K562 (cell line): ENCODE data around the gene C20orf141. TPM values are rescaled to one million over a fixed set of nuclear protein-coding genes. Genes with fewer than 3 reads are reported as not detected.
A peak's percentile ranks its signal among the peaks of the same experiment; 100 is the strongest.

Source experiments
- ATAC-seq: fragments of 200-7000 bp; cut with Tn5 transposase; 3 replicates; pipeline ENCODE4 v1.9.1; 2020; ENCODE audit warnings: moderate library complexity
- BruUV-seq: library from RNA; stranded (reverse); fragments of 400-500 nt; replicated peaks from 2 replicates; lab custom pipeline; 2021; lab: Mats Ljungman, UMichigan
- CTCF ChIA-PET: fragments of 300-600 bp; formaldehyde crosslinking; extraction: SDS; loops from one replicate; lab custom pipeline; 2021; ENCODE audit warnings: low intra/inter-chr PET ratio; lab: Yijun Ruan, JAX
- POLR2A ChIA-PET: fragments of 300-600, 350-650 bp; sonication (Branson Sonifier 250); formaldehyde crosslinking; extraction: SDS; loops from one replicate; lab custom pipeline; 2021; ENCODE audit warnings: antibody characterized with exemption, inconsistent platforms; lab: Yijun Ruan, JAX
- DNase-seq, 4 experiments: peaks; one replicate each; pipeline versions ENCODE4 v3.0.0 to v3.0.0-alpha.2; 2011 to 2018; ENCODE audit warnings: low spot score in 3 of 4, mixed read lengths in 3 of 4; ENCODE audit errors: extremely low read depth in 1 of 4
- FAIRE-seq: peaks from 2 replicates; lab custom pipeline; 2011; peaks lifted over from hg19 to GRCh38; lab: Jason Lieb, UNC
- H2AFZ ChIP-seq: 2 replicates; pipeline ENCODE4 v1.6.0; 2011; ENCODE audit warnings: low read depth, low read length, control low read depth, inconsistent platforms
- H3K27ac ChIP-seq: fragments of 200-600 bp; 3 replicates; pipeline ENCODE4 v1.8.0; 2011; ENCODE audit warnings: low read depth, mild to moderate bottlenecking, control low read depth, inconsistent platforms, low read length, moderate library complexity, mixed read lengths; ENCODE audit errors: extremely low read depth
- H3K27me3 ChIP-seq, 2 experiments: fragments of 300-600 bp in 1 of 2; 2 replicates in 1 of 2; 3 replicates in 1 of 2; pipeline versions ENCODE4 v1.6.0 to v1.8.0; 2011; ENCODE audit warnings: inconsistent platforms in 2 of 2, low read length in 2 of 2, mild to moderate bottlenecking in 1 of 2, mixed read lengths in 1 of 2, moderate library complexity in 1 of 2; ENCODE audit not compliant: control insufficient read depth in 2 of 2, insufficient read depth in 2 of 2
- H3K36me3 ChIP-seq: fragments of 300-600 bp; 3 replicates; pipeline ENCODE4 v1.8.0; 2011; ENCODE audit warnings: mild to moderate bottlenecking, low read length, inconsistent platforms; ENCODE audit not compliant: control insufficient read depth, insufficient read depth
- H3K4me1 ChIP-seq, 2 experiments: fragments of 200-600 bp in 1 of 2; replicated peaks in 1 of 2; 2 replicates in 1 of 2; 3 replicates in 1 of 2; pipeline versions ENCODE4 v1.5.1 to v1.8.0; 2011; ENCODE audit warnings: inconsistent platforms in 2 of 2, low read length in 2 of 2, mild to moderate bottlenecking in 1 of 2, mixed read lengths in 1 of 2, moderate library complexity in 1 of 2; ENCODE audit not compliant: control insufficient read depth in 2 of 2, insufficient read depth in 2 of 2
- H3K4me2 ChIP-seq: 2 replicates; pipeline ENCODE4 v1.6.1; 2011; ENCODE audit warnings: low read length, control low read depth, inconsistent platforms, mixed read lengths; ENCODE audit not compliant: insufficient read depth
- H3K4me3 ChIP-seq: fragments of 200-600 bp; sonication (generic), shearing (Covaris generic); 2 replicates; pipeline ENCODE4 v1.5.1; 2016; ENCODE audit warnings: control low read depth, inconsistent platforms
- H3K79me2 ChIP-seq: fragments of 200-600 bp; 3 replicates; pipeline ENCODE4 v1.8.0; 2011; ENCODE audit warnings: low read length, inconsistent platforms; ENCODE audit not compliant: control insufficient read depth, insufficient read depth
- H3K9ac ChIP-seq, 2 experiments: 2 replicates each; pipeline versions ENCODE4 v1.6.0 to v1.6.1; 2011; ENCODE audit warnings: low read depth in 2 of 2, low read length in 2 of 2, control low read depth in 1 of 2, inconsistent platforms in 1 of 2, mild to moderate bottlenecking in 1 of 2, mixed read lengths in 1 of 2; ENCODE audit not compliant: insufficient read depth in 1 of 2
- H3K9me1 ChIP-seq: one replicate; pipeline ENCODE4 v1.6.0; 2011; ENCODE audit warnings: inconsistent platforms, mild to moderate bottlenecking, low read length, moderate library complexity; ENCODE audit not compliant: control insufficient read depth, insufficient read depth
- H3K9me3 ChIP-seq: replicated peaks from 2 replicates; pipeline ENCODE4 v1.5.1; 2011; ENCODE audit warnings: low read depth, low read length, inconsistent platforms; ENCODE audit not compliant: control insufficient read depth, insufficient read depth
- H4K20me1 ChIP-seq: replicated peaks from 2 replicates; pipeline ENCODE4 v1.6.1; 2011; ENCODE audit warnings: low read length, inconsistent platforms, mixed read lengths; ENCODE audit not compliant: control insufficient read depth, insufficient read depth
- CHD1 ChIP-seq: fragments of 200-600 bp; sonication (generic); IDR thresholded peaks from one replicate; pipeline ENCODE4 v1.6.1; 2012; ENCODE audit warnings: mild to moderate bottlenecking, moderate library complexity, low read length, inconsistent platforms
- EGR1 ChIP-seq: fragments of 450-650 bp; conservative IDR thresholded peaks from 2 replicates; pipeline ENCODE4 v1.6.1; 2017; ENCODE audit warnings: mild to moderate bottlenecking
- FOXP1 ChIP-seq: sonication (generic); formaldehyde crosslinking; IDR thresholded peaks from 2 replicates; pipeline ENCODE4 v1.8.0; 2022; ENCODE audit warnings: mild to moderate bottlenecking, missing genetic modification reagents
- KLF1 ChIP-seq: fragments of 450-650 bp; IDR thresholded peaks from 2 replicates; pipeline ENCODE4 v1.6.1; 2016; ENCODE audit warnings: missing genetic modification characterization, missing compliant biosample characterization
- SETDB1 ChIP-seq: IDR thresholded peaks from one replicate; pipeline ENCODE4 v1.6.1; 2012; ENCODE audit warnings: low read length, control low read depth, inconsistent platforms
- SIX5 ChIP-seq, 2 experiments: IDR thresholded peaks; 2 replicates each; pipeline ENCODE4 v1.6.1; 2011; ENCODE audit warnings: low read length in 2 of 2, borderline replicate concordance in 1 of 2, low read depth in 1 of 2, mild to moderate bottlenecking in 1 of 2, moderate library complexity in 1 of 2; ENCODE audit not compliant: insufficient read depth in 1 of 2
- SRF ChIP-seq, 2 experiments: fragments of 250-450, 450-650 bp in 1 of 2; sonication (Bioruptor Pico) in 1 of 2; sonication (generic) in 1 of 2; formaldehyde crosslinking; IDR thresholded peaks; 2 replicates each; pipeline versions ENCODE4 v1.5.0 to v1.5.1; 2020 to 2022; ENCODE audit warnings: mild to moderate bottlenecking in 1 of 2, missing genetic modification reagents in 1 of 2
- TAF9B ChIP-seq: fragments of 450-650 bp; IDR thresholded peaks from 2 replicates; pipeline ENCODE4 v1.6.1; 2018; ENCODE audit warnings: mild to moderate bottlenecking; ENCODE audit not compliant: partially characterized antibody
- ZBTB9 ChIP-seq: fragments of 450-650 bp; formaldehyde crosslinking; IDR thresholded peaks from 2 replicates; pipeline ENCODE4 v1.4.0; 2020; ENCODE audit warnings: mild to moderate bottlenecking, moderate library complexity
- ZNF12 ChIP-seq: sonication (generic); formaldehyde crosslinking; IDR thresholded peaks from 2 replicates; pipeline ENCODE4 v1.4.0; 2020; ENCODE audit warnings: mild to moderate bottlenecking, missing genetic modification reagents
- ZNF217 ChIP-seq: sonication (generic); formaldehyde crosslinking; IDR thresholded peaks from 2 replicates; pipeline ENCODE4 v1.8.0; 2022; ENCODE audit warnings: mild to moderate bottlenecking, missing genetic modification reagents
- ZNF398 ChIP-seq: fragments of 250-450 bp; sonication (Bioruptor Pico); IDR thresholded peaks from 2 replicates; pipeline ENCODE4 v1.8.0; 2021; ENCODE audit warnings: moderate library complexity, mild to moderate bottlenecking, inconsistent platforms
- WGBS: fragments of 100-300 bp; shearing (Covaris generic); methylation state at CpG from one replicate; pipeline ENCODE4 v1.1.6; 2016; ENCODE audit warnings: low coverage, mixed read lengths; ENCODE audit not compliant: insufficient coverage; ENCODE audit errors: missing lambda C conversion rate; 5-methylcytosine and 5-hydroxymethylcytosine counted together
- in situ Hi-C: fragments of 300-500 bp; cut with MboI; formaldehyde crosslinking; loops from 4 replicates; pipeline ENCODE4 v1.15.0; 2018; ENCODE audit warnings: inconsistent platforms, mixed read lengths
- intact Hi-C: fragments of 100-400 bp; cut with micrococcal nuclease; formaldehyde crosslinking; loops from 2 replicates; pipeline ENCODE4 v1.14.2; 2022
- polyA plus RNA-seq, 8 experiments: library from polyadenylated mRNA; depleted of rRNA in 4 of 8; stranded (reverse) in 5 of 8; unstranded in 3 of 8; fragments of >200 nt; fragmentation: Nextera tagmentation in 2 of 8; fragmentation: Illumina TruSeq in 1 of 8; extraction: Ambion mirVana in 2 of 8; extraction: Trizol in 1 of 8; gene quantifications; 2 replicates each; pipeline versions ENCODE4 v1.2.1 to v1.2.3, GENCODE V29; 2011 to 2014; ENCODE audit warnings: inconsistent platforms in 1 of 8, missing spikeins in 1 of 8
- total RNA-seq, 7 experiments: library from RNA; depleted of rRNA in 6 of 7; stranded (reverse); fragments of >200 nt in 6 of 7; fragmentation: Illumina TruSeq in 2 of 7; extraction: Trizol in 2 of 7; gene quantifications; 2 replicates each; pipeline versions ENCODE4 v1.2.1 to v1.2.3, GENCODE V29; 2011 to 2021; ENCODE audit warnings: low replicate concordance in 1 of 7
- TF ChIP-seq, protein P1 (sequence below): IDR thresholded peaks from 2 replicates; pipeline ENCODE4 v1.6.1; 2011; ENCODE audit warnings: borderline replicate concordance, low read depth, mild to moderate bottlenecking, moderate library complexity, low read length; ENCODE audit not compliant: insufficient read depth, poor library complexity, severe bottlenecking
- TF ChIP-seq, protein P2 (sequence below): fragments of 250-450 bp; sonication (Bioruptor Pico); IDR thresholded peaks from 2 replicates; pipeline ENCODE4 v1.5.0; 2021; ENCODE audit warnings: mild to moderate bottlenecking, moderate library complexity

The C20orf141 gene
- total and polyA plus RNA-seq, 9 of the 15 experiments (the other 6 are each of a cell fraction or from before 2014, with no cell fraction given), result not detected

DNA sequence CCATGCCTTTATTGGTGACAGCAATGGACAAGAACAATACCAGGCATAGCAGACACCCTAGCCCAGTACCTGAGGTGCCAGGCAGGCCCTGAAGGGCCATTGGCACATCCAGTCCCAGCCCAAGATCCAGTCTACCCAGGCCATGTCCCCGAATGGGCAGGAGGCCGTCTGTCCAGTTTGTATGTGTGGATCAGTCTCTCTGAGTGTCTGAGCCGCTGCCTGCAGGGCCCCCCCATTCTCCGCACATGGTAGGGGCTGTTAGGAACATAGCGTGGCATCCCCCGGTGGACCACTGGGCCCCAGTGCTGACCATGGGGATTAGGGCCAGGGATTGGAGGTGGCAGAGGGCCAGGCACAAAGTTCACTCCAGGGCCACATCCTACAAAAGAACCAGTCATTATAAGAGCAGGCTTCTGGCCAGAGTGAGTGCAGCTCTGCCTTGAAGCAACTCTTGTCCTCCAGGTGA, 20.6 kb downstream of the C20orf141 start:
- BruUV-seq, result no TSS peak
- H3K4me2 ChIP-seq, result no peak overlapping the region
- no peak overlapping the region for H2AFZ ChIP-seq
- H4K20me1 ChIP-seq, result no peaks in the 10 kb centered on the region
- DNase-seq (peak in 1 of 4 experiments; percentile 1), FAIRE-seq (no peak), ATAC-seq (no peak)
- H3K9me3 ChIP-seq, result no peaks in the 10 kb centered on the region
- no peak overlapping the region for H3K9ac ChIP-seq
- ChIA-PET CTCF (no interaction called here), POLR2A (no interaction called here)
- no peaks in the 10 kb centered on the region for H3K9me1 ChIP-seq
- peaks cover 4 to 15% of the 10 kb centered on the region in 2 experiments; a peak in 3 of 5 replicates for H3K4me1 ChIP-seq
- in situ Hi-C loops, result no loop called here
- H3K36me3 ChIP-seq, result no peaks in the 10 kb centered on the region
- intact Hi-C loops, result no loop called here
- WGBS, result 33% methylated on average over 5 of the region's 6 CpGs
- no peak overlapping the region for H3K4me3 ChIP-seq
- no peaks in the 10 kb centered on the region; the same call in 2 of the 3 replicates for H3K79me2 ChIP-seq
- no peaks in the 10 kb centered on the region for H3K27me3 ChIP-seq
- H3K27ac ChIP-seq, result no peak overlapping the region
- no peak for TF ChIP-seq KLF1 (tag)
- TF ChIP-seq EGR1, result no peak
- TF ChIP-seq SRF (CRISPR knock-in tag; IDR thresholded peaks at IDR 0.05), result no peak
- TF ChIP-seq, protein P1, sequence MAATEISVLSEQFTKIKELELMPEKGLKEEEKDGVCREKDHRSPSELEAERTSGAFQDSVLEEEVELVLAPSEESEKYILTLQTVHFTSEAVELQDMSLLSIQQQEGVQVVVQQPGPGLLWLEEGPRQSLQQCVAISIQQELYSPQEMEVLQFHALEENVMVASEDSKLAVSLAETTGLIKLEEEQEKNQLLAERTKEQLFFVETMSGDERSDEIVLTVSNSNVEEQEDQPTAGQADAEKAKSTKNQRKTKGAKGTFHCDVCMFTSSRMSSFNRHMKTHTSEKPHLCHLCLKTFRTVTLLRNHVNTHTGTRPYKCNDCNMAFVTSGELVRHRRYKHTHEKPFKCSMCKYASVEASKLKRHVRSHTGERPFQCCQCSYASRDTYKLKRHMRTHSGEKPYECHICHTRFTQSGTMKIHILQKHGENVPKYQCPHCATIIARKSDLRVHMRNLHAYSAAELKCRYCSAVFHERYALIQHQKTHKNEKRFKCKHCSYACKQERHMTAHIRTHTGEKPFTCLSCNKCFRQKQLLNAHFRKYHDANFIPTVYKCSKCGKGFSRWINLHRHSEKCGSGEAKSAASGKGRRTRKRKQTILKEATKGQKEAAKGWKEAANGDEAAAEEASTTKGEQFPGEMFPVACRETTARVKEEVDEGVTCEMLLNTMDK, result no peak
- TF ChIP-seq, protein P2, sequence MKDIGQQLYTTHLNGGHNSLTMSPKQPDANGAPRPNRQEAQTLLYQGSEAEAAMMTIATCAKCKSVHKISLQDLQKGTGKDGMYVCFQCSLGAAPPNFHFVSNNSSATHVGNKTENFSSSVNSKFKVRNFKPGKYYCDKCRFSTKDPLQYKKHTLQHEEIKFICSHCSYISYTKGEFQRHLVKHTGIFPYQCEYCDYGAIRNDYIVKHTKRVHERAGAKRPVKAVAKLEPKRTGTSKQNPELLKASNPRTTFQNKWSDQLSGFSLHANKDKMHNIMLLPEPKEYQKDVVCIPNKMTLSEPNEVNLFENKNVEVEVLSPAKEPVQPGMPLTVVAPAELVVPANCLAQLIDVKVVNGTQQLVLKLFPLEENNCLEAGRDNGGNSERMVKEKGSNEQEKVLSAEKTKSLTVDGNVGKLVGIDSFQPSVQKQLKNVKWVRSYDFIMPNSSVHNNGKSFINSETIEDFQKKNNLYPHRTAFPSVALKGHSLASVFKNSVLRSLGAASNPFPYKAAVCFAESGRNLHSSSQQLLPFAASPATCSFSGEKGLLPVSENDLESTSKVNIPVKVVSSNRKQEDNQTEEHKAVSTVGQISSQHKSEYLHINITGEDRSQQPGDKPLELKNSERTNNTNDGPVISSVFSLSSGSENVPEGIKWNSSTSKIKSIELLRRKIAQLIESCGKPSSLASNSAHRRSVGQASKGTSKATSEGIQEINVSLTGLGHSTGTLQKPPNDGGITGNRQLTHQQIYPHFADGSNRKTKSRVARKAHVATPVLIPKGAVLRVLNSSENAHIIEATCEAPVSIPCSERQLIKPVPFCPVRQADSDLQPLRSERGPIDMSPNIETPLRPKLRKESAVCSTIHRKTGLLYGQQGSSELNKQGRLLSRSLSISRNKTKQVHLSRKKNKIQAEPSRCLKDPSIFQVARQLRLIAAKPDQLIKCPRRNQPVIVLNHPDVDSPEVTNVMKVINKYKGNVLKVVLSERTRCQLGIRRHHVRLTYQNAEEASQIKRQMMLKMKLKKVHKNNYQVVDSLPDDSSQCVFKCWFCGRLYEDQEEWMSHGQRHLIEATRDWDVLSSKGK (CRISPR knock-in tag), result no peak
- TF ChIP-seq ZNF12 (CRISPR knock-in tag), result no peak
- TF ChIP-seq CHD1, result no peak
- TF ChIP-seq SETDB1, result no peak
- no peak for TF ChIP-seq TAF9B
- no peak for TF ChIP-seq ZNF398 (CRISPR knock-in tag)
- no peak for TF ChIP-seq ZBTB9 (CRISPR knock-in tag)
- TF ChIP-seq SIX5 (IDR thresholded peaks at IDR 0.05; ENCODE audit: borderline replicate concordance in 1 of 2, insufficient read depth in 1 of 2, low read depth in 1 of 2, low read length in 2 of 2), result no peak
- TF ChIP-seq ZNF217 (CRISPR knock-in tag), result no peak
- TF ChIP-seq FOXP1 (CRISPR knock-in tag), result no peak
